Neural progenitor cell (in vitro differentiated cells): Measurements from ENCODE around the gene GDF10. TPM values are rescaled to one million over a fixed set of nuclear protein-coding genes. Genes with fewer than 3 reads are reported as not detected.

Experiments
- DNase-seq: peaks from one replicate; pipeline ENCODE4 v3.0.0-alpha.2; 2016; ENCODE audit warnings: low spot score
- H2AFZ ChIP-seq: fragments of 200-600 bp; sonication (generic); replicated peaks from 2 replicates; pipeline ENCODE4 v1.6.1; 2016; ENCODE audit warnings: antibody characterized with exemption
- H3F3A ChIP-seq: fragments of 200-600 bp; sonication (generic); 2 replicates; pipeline ENCODE4 v1.6.1; 2016; ENCODE audit warnings: antibody characterized with exemption, low read depth
- H3K27ac ChIP-seq: fragments of 200-600 bp; sonication (generic); 2 replicates; pipeline ENCODE4 v1.5.1; 2016; ENCODE audit warnings: mild to moderate bottlenecking
- H3K27me3 ChIP-seq: fragments of 200-600 bp; sonication (generic); 2 replicates; pipeline ENCODE4 v1.6.1; 2016; ENCODE audit warnings: mild to moderate bottlenecking, moderate library complexity
- H3K36me3 ChIP-seq: fragments of 200-600 bp; sonication (generic); 2 replicates; pipeline ENCODE4 v1.5.1; 2016
- H3K4me1 ChIP-seq: fragments of 200-600 bp; sonication (generic); 2 replicates; pipeline ENCODE4 v1.6.1; 2016; ENCODE audit warnings: mixed run types
- H3K4me2 ChIP-seq: fragments of 200-600 bp; sonication (generic); 2 replicates; pipeline ENCODE4 v1.6.1; 2016
- H3K4me3 ChIP-seq: fragments of 200-600 bp; sonication (generic); 2 replicates; pipeline ENCODE4 v1.5.1; 2016
- H3K79me2 ChIP-seq: fragments of 200-600 bp; sonication (generic); 2 replicates; pipeline ENCODE4 v1.6.1; 2016; ENCODE audit warnings: low read depth
- H3K9ac ChIP-seq: fragments of 200-600 bp; sonication (generic); 2 replicates; pipeline ENCODE4 v1.6.1; 2016
- H3K9me3 ChIP-seq: fragments of 200-600 bp; sonication (generic); 2 replicates; pipeline ENCODE4 v1.5.1; 2016; ENCODE audit warnings: low read depth
- H4K20me1 ChIP-seq: fragments of 200-600 bp; sonication (generic); 2 replicates; pipeline ENCODE4 v1.6.1; 2016; ENCODE audit warnings: low read depth
- H3K27ac Mint-ChIP-seq: 3 replicates; pipeline ENCODE4 v1.8.0; 2021; ENCODE audit warnings: mixed read lengths
- H3K27me3 Mint-ChIP-seq: 2 replicates; pipeline ENCODE4 v1.8.0; 2022; ENCODE audit warnings: low read depth, mild to moderate bottlenecking, inconsistent platforms, moderate library complexity, mixed read lengths; ENCODE audit not compliant: insufficient read depth
- H3K36me3 Mint-ChIP-seq: 3 replicates; pipeline ENCODE4 v1.8.0; 2021; ENCODE audit warnings: mixed read lengths
- H3K4me1 Mint-ChIP-seq: 3 replicates; pipeline ENCODE4 v1.8.0; 2021; ENCODE audit warnings: mixed read lengths
- H3K4me3 Mint-ChIP-seq: 3 replicates; pipeline ENCODE4 v1.8.0; 2021; ENCODE audit warnings: mild to moderate bottlenecking, moderate library complexity, mixed read lengths
- H3K9me3 Mint-ChIP-seq: 3 replicates; pipeline ENCODE4 v1.8.0; 2020; ENCODE audit warnings: mixed read lengths
- CTCF ChIP-seq: fragments of 200-600 bp; sonication (generic); IDR thresholded peaks from 2 replicates; pipeline ENCODE4 v1.5.1; 2017; ENCODE audit warnings: antibody characterized with exemption, mild to moderate bottlenecking
- EZH2 ChIP-seq: fragments of 200-600 bp; sonication (generic); IDR thresholded peaks from 2 replicates; pipeline ENCODE4 v1.6.1; 2017; ENCODE audit warnings: antibody characterized with exemption, mild to moderate bottlenecking, moderate library complexity
- EZH2phosphoT487 ChIP-seq: fragments of 200-600 bp; sonication (generic); IDR thresholded peaks from 2 replicates; pipeline ENCODE4 v1.6.1; 2017; ENCODE audit warnings: antibody characterized with exemption
- total RNA-seq: library from RNA; depleted of rRNA; stranded (reverse); fragments of >200 nt; gene quantifications from 2 replicates; pipeline ENCODE4 v1.2.3, GENCODE V29; 2015; ENCODE audit warnings: low replicate concordance

The GDF10 gene
- total RNA-seq, 1 donor from 2014 or later, result 0.28 TPM

- H3K9me3 Mint-ChIP-seq, result no peaks in the 10 kb centered on the region
- TF ChIP-seq EZH2phosphoT487 (no peak), EZH2 (no peak), CTCF (no peak)
- Histone ChIP-seq H3K9ac (no peak overlapping the region), H2AFZ (no peak overlapping the region), H3K27ac (no peak overlapping the region), H3K4me3 (no peak overlapping the region), H4K20me1 (no peaks in the 10 kb centered on the region), H3K9me3 (no peaks in the 10 kb centered on the region), H3K79me2 (no peaks in the 10 kb centered on the region), H3K4me2 (no peak overlapping the region), H3K4me1 (no peaks in the 10 kb centered on the region), H3K36me3 (no peaks in the 10 kb centered on the region), H3K27me3 (no peaks in the 10 kb centered on the region), H3F3A (no peaks in the 10 kb centered on the region)
- DNase-seq, result no peak
- peaks cover 12% of the 10 kb centered on the region for H3K27me3 Mint-ChIP-seq
- no peak overlapping the region for H3K4me3 Mint-ChIP-seq
- peaks cover 11% of the 10 kb centered on the region for H3K4me1 Mint-ChIP-seq
- H3K27ac Mint-ChIP-seq, result no peak overlapping the region
- no peaks in the 10 kb centered on the region for H3K36me3 Mint-ChIP-seq
Measured at GRCh38 chr10:47334466-47335295, 34.7 kb downstream of the GDF10 start.

GRCh38 chr10:47335906-47336305, 35.9 kb downstream of the GDF10 start:
- TF ChIP-seq EZH2 (no peak), CTCF (no peak), EZH2phosphoT487 (no peak)
- no peak for DNase-seq
- Histone ChIP-seq H3K27ac (no peak overlapping the region), H2AFZ (no peak overlapping the region), H3K4me3 (no peak overlapping the region), H3F3A (no peaks in the 10 kb centered on the region), H3K27me3 (no peaks in the 10 kb centered on the region), H3K9ac (no peak overlapping the region), H3K79me2 (no peaks in the 10 kb centered on the region), H3K36me3 (no peaks in the 10 kb centered on the region), H3K9me3 (no peaks in the 10 kb centered on the region), H3K4me2 (no peak overlapping the region), H3K4me1 (no peaks in the 10 kb centered on the region), H4K20me1 (no peaks in the 10 kb centered on the region)
- peaks cover 8% of the 10 kb centered on the region for H3K27me3 Mint-ChIP-seq
- H3K9me3 Mint-ChIP-seq, result no peaks in the 10 kb centered on the region
- H3K4me3 Mint-ChIP-seq, result no peak overlapping the region
- H3K27ac Mint-ChIP-seq, result no peak overlapping the region
- H3K36me3 Mint-ChIP-seq, result no peaks in the 10 kb centered on the region
- peaks cover 14% of the 10 kb centered on the region for H3K4me1 Mint-ChIP-seq

- no peak overlapping the region for H3K4me3 ChIP-seq
- Mint-ChIP-seq H3K4me3 (no peak overlapping the region), H3K27me3 (peaks cover 7% of the 10 kb centered on the region), H3K27ac (no peak overlapping the region), H3K36me3 (no peaks in the 10 kb centered on the region), H3K9me3 (no peaks in the 10 kb centered on the region), H3K4me1 (peaks cover 14% of the 10 kb centered on the region)
- no peaks in the 10 kb centered on the region for H4K20me1 ChIP-seq
- H3K36me3 ChIP-seq, result no peaks in the 10 kb centered on the region
- H3K4me2 ChIP-seq, result no peak overlapping the region
- H3K27me3 ChIP-seq, result no peaks in the 10 kb centered on the region
- H3K79me2 ChIP-seq, result no peaks in the 10 kb centered on the region
- no peaks in the 10 kb centered on the region for H3F3A ChIP-seq
- H3K4me1 ChIP-seq, result no peaks in the 10 kb centered on the region
- no peak overlapping the region for H3K27ac ChIP-seq
- H3K9me3 ChIP-seq, result no peaks in the 10 kb centered on the region
- H2AFZ ChIP-seq, result no peak overlapping the region
- H3K9ac ChIP-seq, result no peak overlapping the region
- TF ChIP-seq CTCF, result no peak
- TF ChIP-seq EZH2, result no peak
- no peak for TF ChIP-seq EZH2phosphoT487
- no peak for DNase-seq
Measured at GRCh38 chr10:47336387-47337134, 36.6 kb downstream of the GDF10 start.
